Stimulated activated naive B cell treated with anti-CD40 and anti-IgM and Interleukin-4, amounts not matched to agents 10 μg/mL and 1 μg/mL and 100 μg/mL, for 72 hours (primary cell): ENCODE measurements around the gene TMEM82.

Source experiments
- ATAC-seq, 2 donors: fragments of 150-1000 bp; cut with Tn5 transposase; replicated peaks; 2 replicates each; pipeline ENCODE4 v1.10.0; 2021; ENCODE audit warnings: moderate library complexity in 1 of 2
- DNase-seq: peaks from one replicate; pipeline ENCODE4 v3.0.0; 2021
- H3K27ac Mint-ChIP-seq: one replicate; pipeline ENCODE4 v1.8.0; 2022; ENCODE audit warnings: mild to moderate bottlenecking, mixed read lengths
- H3K27me3 Mint-ChIP-seq, 2 donors: one replicate each; pipeline ENCODE4 v1.8.0; 2022; ENCODE audit warnings: mixed read lengths in 2 of 2
- H3K36me3 Mint-ChIP-seq, 2 donors: one replicate each; pipeline ENCODE4 v1.8.0; 2022; ENCODE audit warnings: mixed read lengths in 2 of 2, mild to moderate bottlenecking in 1 of 2
- H3K4me1 Mint-ChIP-seq, 2 donors: one replicate each; pipeline ENCODE4 v1.8.0; 2022; ENCODE audit warnings: mixed read lengths in 2 of 2, mild to moderate bottlenecking in 1 of 2
- H3K4me3 Mint-ChIP-seq, 2 donors: one replicate each; pipeline ENCODE4 v1.8.0; 2022; ENCODE audit warnings: mild to moderate bottlenecking in 2 of 2, mixed read lengths in 2 of 2, moderate library complexity in 1 of 2
- H3K9me3 Mint-ChIP-seq, 2 donors: one replicate each; pipeline ENCODE4 v1.8.0; 2022; ENCODE audit warnings: mixed read lengths in 2 of 2, mild to moderate bottlenecking in 1 of 2

The TMEM82 gene

DNA sequence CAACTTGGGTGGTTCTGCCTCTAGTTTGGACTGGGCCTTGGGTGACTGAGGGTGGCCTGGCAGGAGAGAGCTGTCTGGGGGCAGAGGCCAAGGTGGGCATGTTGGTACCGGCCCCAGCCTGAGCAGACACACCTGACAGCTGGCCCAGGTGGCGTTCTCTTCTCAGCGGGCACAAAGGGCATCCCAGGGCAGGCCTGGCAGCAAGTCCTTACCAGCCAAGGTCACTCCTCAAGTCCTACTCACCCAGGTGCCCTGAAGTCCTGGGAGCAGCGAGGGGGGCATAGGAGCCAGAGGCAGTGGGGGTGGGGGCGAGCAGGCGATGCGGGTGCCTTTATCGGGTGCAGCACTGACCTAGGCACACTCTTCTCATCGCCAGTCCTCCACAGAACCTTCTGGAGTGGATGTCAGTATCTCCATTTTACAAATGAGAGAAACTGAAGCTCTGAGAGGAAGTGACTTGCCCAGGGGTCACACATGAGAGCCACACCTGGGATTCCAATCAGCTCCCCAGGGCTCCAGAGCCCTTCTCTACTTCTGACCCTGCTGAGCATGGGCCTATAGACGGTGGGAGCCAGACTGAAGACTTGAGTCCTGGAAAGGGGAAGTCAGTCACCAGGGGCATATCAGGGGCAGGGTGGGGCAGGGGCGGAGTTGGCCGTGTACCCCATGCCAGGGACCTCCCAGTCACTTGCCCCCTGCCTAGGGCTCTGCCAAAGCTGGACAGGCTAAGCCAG is 6.8 kb upstream of the TMEM82 start:
- DNase-seq (no peak), ATAC-seq (peak; percentile 23 to 45)
- H3K36me3 Mint-ChIP-seq: peaks cover 23 to 24% of the 10 kb centered on the region in 2 donors
- H3K27me3 Mint-ChIP-seq: no peaks in the 10 kb centered on the region
- H3K9me3 Mint-ChIP-seq: no peaks in the 10 kb centered on the region
- H3K4me1 Mint-ChIP-seq: peaks cover 0 to 13% of the 10 kb centered on the region in 2 donors
- H3K27ac Mint-ChIP-seq: peak overlapping the region; percentile 51
- no peak overlapping the region for H3K4me3 Mint-ChIP-seq

- H3K9me3 Mint-ChIP-seq: no peaks in the 10 kb centered on the region
- peaks cover under 1 to 16% of the 10 kb centered on the region in 2 donors for H3K4me1 Mint-ChIP-seq
- peaks cover 17 to 25% of the 10 kb centered on the region in 2 donors for H3K36me3 Mint-ChIP-seq
- H3K27me3 Mint-ChIP-seq: no peaks in the 10 kb centered on the region
- DNase-seq (no peak), ATAC-seq (no peak)
- peak within 1 kb of the TSS; percentile 51 for H3K27ac Mint-ChIP-seq
- no peak within 1 kb of the TSS for H3K4me3 Mint-ChIP-seq
These were observed 6.0 kb upstream of the TMEM82 start, which contains the start of gene SLC25A34 for GRCh38 chr1:15736038-15736891. SLC25A34 (plus strand) TSS chr1:15736258; CDS start chr1:15736486, 228 bp downstream.

GRCh38 chr1:15736892-15737261 is 5.4 kb upstream of the TMEM82 start:
- H3K27ac Mint-ChIP-seq: peak overlapping the region; percentile 9
- ATAC-seq (no peak), DNase-seq (no peak)
- no peak overlapping the region for H3K4me3 Mint-ChIP-seq
- H3K36me3 Mint-ChIP-seq: peaks cover 16 to 26% of the 10 kb centered on the region in 2 donors
- H3K9me3 Mint-ChIP-seq: no peaks in the 10 kb centered on the region
- H3K27me3 Mint-ChIP-seq: no peaks in the 10 kb centered on the region
- H3K4me1 Mint-ChIP-seq: peaks cover 5 to 20% of the 10 kb centered on the region in 2 donors

DNA sequence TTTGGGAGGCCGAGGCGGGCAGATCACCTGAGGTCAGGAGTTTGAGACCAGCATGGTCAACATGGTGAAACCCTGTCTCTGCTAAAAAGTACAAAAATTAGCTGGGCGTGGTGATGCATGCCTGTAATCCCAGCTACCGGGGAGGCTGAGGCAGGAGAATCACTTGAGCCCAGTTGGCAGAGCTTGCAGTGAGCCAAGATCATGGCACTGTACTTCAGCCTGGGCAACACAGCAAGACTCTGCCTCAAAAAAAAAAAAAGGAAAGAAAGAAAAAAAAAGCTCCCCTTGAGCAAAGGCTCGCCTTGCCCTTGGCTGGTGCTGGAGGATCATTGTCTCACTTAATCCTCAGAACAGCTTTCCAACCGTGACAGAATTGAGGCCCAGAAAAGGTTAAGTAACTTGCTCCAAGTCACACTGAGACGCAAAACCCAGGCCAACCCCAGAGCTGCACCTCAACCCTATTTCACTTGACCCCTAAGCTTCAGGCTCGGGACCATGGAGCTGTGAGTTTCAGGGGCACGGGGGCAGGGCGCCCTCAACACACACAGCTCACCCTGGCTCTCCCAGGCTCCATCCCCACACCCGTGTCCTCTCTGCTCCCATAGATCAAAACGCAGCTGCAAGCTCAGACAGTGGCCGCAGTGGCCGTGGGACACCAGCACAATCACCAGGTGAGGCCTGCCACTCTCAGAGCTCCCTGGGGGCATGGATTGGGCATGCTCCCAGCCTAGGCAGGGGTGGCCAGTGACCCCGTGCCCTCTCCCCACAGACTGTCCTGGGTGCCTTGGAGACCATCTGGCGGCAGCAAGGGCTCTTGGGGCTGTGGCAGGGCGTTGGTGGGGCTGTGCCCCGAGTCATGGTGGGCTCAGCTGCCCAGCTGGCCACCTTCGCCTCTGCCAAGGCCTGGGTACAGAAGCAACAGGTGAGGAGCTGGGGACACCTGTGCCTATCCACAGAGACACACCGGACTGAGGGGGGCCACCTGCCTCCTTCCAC is 4.7 kb upstream of the TMEM82 start:
- H3K36me3 Mint-ChIP-seq: peaks cover 11 to 20% of the 10 kb centered on the region in 2 donors
- H3K9me3 Mint-ChIP-seq: no peaks in the 10 kb centered on the region
- ATAC-seq (no peak), DNase-seq (no peak)
- peak overlapping the region; percentile 62 for H3K27ac Mint-ChIP-seq
- no peaks in the 10 kb centered on the region for H3K27me3 Mint-ChIP-seq
- H3K4me1 Mint-ChIP-seq: peaks cover 5 to 20% of the 10 kb centered on the region in 2 donors
- H3K4me3 Mint-ChIP-seq: no peak overlapping the region

DNA sequence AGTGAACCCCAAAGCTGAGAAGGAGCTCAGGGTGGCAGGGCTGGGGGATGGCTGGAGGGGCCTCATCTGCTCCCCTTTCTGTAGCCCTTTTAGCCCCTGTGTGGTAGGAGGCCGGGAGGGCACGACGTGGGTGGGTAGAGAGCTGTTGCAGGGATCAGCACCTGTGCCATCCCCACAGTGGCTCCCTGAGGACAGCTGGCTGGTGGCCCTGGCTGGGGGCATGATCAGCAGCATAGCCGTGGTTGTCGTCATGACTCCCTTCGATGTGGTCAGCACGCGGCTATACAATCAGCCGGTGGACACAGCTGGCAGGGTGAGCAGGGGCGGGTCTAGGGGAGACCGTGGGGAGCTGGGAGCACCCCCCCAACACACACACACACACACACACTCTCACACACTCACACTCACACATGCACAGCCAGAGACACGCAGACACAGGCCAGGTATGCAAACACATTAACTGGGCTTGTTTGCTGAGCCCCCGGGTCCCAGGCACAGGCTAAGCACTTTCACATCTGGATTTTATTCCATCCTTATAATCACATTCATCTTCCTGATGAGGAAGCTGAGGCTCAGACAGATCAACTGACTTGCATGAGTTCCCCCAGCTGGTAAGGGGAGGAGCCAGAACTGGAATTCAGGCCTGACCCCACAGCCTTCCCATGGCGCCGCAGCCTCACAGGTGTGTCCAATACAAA is 3.7 kb upstream of the TMEM82 start:
- no peak overlapping the region for H3K4me3 Mint-ChIP-seq
- peaks cover 3 to 11% of the 10 kb centered on the region in 2 donors for H3K36me3 Mint-ChIP-seq
- H3K9me3 Mint-ChIP-seq: no peaks in the 10 kb centered on the region
- no peaks in the 10 kb centered on the region for H3K27me3 Mint-ChIP-seq
- DNase-seq (no peak), ATAC-seq (no peak)
- peaks cover 5 to 16% of the 10 kb centered on the region in 2 donors for H3K4me1 Mint-ChIP-seq
- H3K27ac Mint-ChIP-seq: peak overlapping the region; percentile 62

- Mint-ChIP-seq H3K36me3 (peaks cover 1 to 8% of the 10 kb centered on the region in 2 donors), H3K9me3 (no peaks in the 10 kb centered on the region), H3K4me3 (no peak overlapping the region), H3K27ac (peak overlapping the region; percentile 3), H3K27me3 (no peaks in the 10 kb centered on the region), H3K4me1 (peaks cover 5 to 12% of the 10 kb centered on the region in 2 donors)
- no peak for ATAC-seq
- no peak for DNase-seq
These were observed 3.0 kb upstream of the TMEM82 start for GRCh38 chr1:15739259-15739658.

DNA sequence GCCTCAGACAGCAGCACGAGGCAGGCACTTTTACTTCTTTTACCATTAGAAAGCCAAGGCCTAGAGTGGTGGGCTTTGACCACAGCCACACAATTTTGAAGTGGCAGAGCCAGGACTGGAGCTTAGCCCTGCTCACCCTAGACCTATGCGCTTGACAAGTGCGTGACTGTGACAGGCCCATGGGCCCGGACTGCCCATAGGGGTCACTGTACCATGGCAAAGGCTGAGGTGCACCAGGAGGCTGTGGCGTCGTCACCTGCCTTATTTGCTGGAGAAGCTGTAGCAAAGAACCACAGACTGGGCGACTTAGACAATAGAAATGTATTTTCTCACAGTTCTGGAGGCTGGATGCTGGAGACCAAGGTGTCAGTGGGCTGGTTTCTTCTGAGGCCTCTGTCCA is 2.6 kb upstream of the TMEM82 start:
- DNase-seq (no peak), ATAC-seq (no peak)
- peaks cover 1 to 7% of the 10 kb centered on the region in 2 donors for H3K36me3 Mint-ChIP-seq
- H3K4me1 Mint-ChIP-seq: peaks cover 5 to 12% of the 10 kb centered on the region in 2 donors
- no peaks in the 10 kb centered on the region for H3K9me3 Mint-ChIP-seq
- no peak overlapping the region for H3K27ac Mint-ChIP-seq
- H3K27me3 Mint-ChIP-seq: no peaks in the 10 kb centered on the region
- H3K4me3 Mint-ChIP-seq: no peak overlapping the region

DNA sequence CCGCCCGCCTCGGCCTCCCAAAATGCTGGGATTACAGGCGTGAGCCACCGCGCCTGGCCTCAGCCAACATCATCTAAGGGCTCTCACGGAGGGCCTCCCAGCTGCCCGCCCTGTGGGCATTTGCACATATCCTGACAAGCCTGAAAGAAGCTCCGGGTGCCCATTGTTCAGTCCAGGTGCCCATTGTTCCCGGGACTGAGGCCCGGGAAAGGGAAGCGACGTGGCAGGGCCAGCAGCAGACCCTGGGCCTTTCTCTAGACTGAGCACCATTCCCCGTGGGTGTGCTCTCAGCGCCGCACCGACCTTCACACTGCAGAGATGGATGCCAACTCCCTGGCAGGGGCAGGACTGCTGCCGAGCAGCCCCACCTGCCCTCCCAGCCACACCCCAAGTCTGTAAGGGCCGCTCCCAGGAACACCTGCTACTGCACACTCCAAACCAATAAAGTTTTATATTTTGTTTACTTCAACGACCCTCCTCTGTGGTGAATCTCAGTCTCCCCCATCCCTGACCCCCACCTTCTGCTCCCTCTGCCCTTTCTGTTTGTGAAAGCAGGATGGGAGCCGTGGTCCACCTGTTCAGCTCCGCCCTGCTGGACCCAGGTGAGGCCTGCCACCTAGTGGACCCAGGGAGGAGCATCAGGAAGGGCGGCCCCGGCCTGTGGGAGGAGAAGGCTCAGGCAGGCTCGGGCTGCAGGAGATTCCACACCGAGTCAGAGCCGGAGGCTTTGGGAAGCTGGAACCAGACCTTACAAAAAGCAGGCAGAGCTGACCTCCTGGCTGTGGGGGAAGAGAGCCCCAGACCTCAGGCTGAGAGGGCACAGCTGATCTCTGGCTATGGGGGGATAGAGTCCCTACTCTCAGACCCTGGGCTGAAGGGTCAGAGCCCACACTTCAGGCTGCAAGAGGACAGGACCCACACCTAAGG is 1.1 kb upstream of the TMEM82 start:
- H3K27ac Mint-ChIP-seq: peak overlapping the region; percentile 38
- no peak overlapping the region for H3K4me3 Mint-ChIP-seq
- H3K4me1 Mint-ChIP-seq: peaks cover 5 to 8% of the 10 kb centered on the region in 2 donors
- peaks cover 0 to under 1% of the 10 kb centered on the region in 2 donors for H3K27me3 Mint-ChIP-seq
- no peaks in the 10 kb centered on the region for H3K9me3 Mint-ChIP-seq
- H3K36me3 Mint-ChIP-seq: peaks cover 1 to 5% of the 10 kb centered on the region in 2 donors
- DNase-seq: peak; percentile 59
- ATAC-seq: peak; percentile 88 to 90

DNA sequence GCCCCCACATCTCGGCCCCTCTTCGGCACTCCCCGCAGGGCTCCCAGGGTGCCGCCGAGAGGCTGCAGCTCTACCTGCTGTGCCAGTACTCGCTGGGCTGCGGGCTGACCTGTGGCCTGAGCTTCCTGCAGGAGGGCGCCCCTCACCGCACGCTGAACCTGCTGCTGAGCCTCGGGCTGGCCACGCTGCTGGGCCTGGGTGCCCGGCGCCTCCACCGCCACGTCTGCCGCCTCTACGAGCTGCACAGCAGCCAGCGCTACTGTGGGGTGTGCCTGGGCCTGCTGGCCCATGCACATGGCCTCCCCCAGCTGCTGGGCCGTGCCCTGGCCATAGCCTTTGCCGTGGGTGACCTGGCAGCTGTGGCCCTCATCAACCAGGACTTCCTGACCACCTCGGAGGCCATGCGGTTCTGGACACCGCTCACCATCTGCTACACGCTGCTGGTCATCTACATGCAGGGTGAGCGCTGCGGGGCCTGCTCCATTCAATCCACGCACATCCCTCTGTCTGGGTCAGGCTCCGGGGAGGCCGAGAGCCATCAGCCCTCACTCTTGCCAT is 1.9 kb downstream of the TMEM82 start:
- DNase-seq (no peak), ATAC-seq (no peak)
- peaks cover 0 to 3% of the 10 kb centered on the region in 2 donors for H3K36me3 Mint-ChIP-seq
- H3K4me1 Mint-ChIP-seq: peaks cover 5 to 8% of the 10 kb centered on the region in 2 donors
- H3K4me3 Mint-ChIP-seq: no peak overlapping the region
- peaks cover 0 to 11% of the 10 kb centered on the region in 2 donors for H3K27me3 Mint-ChIP-seq
- no peak overlapping the region for H3K27ac Mint-ChIP-seq
- H3K9me3 Mint-ChIP-seq: no peaks in the 10 kb centered on the region

DNA sequence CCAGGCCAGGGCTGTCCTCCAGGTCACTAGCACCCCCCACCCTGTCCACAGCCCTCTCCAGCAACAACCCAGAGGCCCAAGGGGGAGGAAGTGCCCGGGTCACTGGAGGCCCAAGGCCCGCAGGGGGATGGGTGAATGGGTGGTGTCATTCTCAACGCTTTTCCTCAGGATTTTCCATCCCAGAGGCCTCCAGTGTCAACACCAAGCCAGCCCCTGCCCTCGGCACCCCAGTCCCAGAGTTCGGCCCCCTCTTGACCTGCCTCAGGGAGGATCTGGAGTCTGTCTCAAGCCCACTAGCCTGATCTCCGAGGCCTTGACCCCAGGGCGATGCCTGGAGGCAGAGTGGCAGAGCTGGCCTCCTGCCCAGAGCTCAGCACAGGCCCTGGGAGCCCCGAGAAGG is 5.1 kb downstream of the TMEM82 start:
- ATAC-seq (no peak), DNase-seq (no peak)
- Mint-ChIP-seq H3K27me3 (peaks cover 12 to 27% of the 10 kb centered on the region in 2 donors), H3K4me3 (no peak overlapping the region), H3K36me3 (no peaks in the 10 kb centered on the region), H3K27ac (no peak overlapping the region), H3K4me1 (no peaks in the 10 kb centered on the region), H3K9me3 (no peaks in the 10 kb centered on the region)

- H3K27me3 Mint-ChIP-seq: peaks cover 12 to 29% of the 10 kb centered on the region in 2 donors
- no peaks in the 10 kb centered on the region for H3K4me1 Mint-ChIP-seq
- H3K36me3 Mint-ChIP-seq: no peaks in the 10 kb centered on the region
- H3K27ac Mint-ChIP-seq: no peak overlapping the region
- ATAC-seq (no peak), DNase-seq (no peak)
- no peak overlapping the region for H3K4me3 Mint-ChIP-seq
- H3K9me3 Mint-ChIP-seq: no peaks in the 10 kb centered on the region
These were observed 6.0 kb downstream of the TMEM82 start for GRCh38 chr1:15748264-15748663.

- H3K4me3 Mint-ChIP-seq: no peak overlapping the region
- no peaks in the 10 kb centered on the region for H3K36me3 Mint-ChIP-seq
- ATAC-seq: no peak
- no peak overlapping the region for H3K27ac Mint-ChIP-seq
- peaks cover 17 to 35% of the 10 kb centered on the region in 2 donors for H3K27me3 Mint-ChIP-seq
- no peaks in the 10 kb centered on the region for H3K4me1 Mint-ChIP-seq
- no peak for DNase-seq
- no peaks in the 10 kb centered on the region for H3K9me3 Mint-ChIP-seq
These were observed 6.5 kb downstream of the TMEM82 start for GRCh38 chr1:15748690-15749398.
